Central memory CD4-positive, alpha-beta T cell (primary cell): Measurements from ENCODE around the gene ARVCF.
"Not testable (repeated sequence)": the region's sequence is repeated elsewhere in the genome, so short reads cannot be mapped to it uniquely, and the experiment has no call there.

Experiments used
- DNase-seq: peaks from one replicate; pipeline ENCODE4 v3.0.0; 2022

The ARVCF gene

DNA sequence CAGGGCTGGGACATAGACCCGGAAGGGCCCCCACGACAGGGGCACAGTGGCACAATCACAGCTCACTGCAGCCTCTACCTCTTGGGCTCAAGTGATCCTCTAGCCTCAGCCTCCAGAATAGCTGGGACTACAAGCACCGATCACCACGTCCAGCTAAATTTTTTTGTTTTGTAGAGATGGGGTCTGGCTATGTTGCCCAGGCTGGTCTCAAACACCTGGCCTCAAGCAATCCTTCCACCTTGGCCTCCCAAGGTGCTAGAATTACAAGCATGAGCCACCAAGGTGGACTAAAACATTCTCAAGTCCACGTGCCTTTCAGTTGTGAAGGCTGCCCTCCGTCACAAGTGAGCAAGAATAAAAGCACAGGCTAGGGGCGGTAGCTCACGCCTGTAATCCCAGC, 85.1 kb downstream of the ARVCF start:
- DNase-seq: no peak

DNA sequence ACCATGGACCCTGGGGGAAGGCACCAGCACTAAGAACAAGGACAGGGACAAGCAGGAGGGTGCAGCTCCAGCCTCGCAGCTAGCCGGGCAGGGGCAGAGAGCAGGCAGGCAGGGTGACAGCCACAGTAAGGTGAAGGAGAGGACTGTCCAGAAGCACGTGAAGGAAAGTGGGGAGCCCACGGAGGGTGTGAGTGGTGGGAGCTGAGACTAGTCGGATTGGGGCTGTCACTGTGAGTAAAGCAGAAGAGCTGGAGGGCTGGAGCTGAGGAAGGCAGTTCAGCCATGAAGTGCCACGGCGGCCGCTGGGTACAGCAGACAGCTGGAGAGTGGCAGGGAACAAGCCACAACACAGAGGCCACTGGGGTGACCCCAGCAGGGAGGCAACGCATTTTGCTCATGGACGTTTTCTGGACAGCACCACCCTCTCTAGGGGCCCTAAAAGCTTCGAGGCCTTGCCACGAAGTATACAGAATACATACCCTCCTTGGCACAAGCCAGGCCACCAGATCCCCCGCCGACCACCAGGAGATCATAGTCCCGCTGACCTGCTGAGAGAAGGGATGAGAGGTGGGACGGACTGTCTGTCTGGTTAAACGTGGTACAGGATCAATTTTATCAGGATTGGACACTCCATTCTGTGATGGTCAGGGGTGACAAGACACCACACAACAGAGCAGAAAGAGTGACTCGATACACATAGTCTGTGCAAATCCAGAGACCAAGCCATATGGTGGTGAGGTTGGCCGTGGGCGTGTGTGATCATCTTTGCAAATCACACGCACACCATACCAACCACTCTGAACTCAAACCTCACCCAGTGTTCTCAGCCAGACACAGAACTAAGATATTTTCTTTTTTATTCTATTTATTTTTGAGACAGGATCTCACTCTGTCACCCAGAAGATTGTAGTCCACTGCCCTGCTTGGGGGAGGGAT, 85.8 kb downstream of the ARVCF start:
- no peak for DNase-seq

DNA sequence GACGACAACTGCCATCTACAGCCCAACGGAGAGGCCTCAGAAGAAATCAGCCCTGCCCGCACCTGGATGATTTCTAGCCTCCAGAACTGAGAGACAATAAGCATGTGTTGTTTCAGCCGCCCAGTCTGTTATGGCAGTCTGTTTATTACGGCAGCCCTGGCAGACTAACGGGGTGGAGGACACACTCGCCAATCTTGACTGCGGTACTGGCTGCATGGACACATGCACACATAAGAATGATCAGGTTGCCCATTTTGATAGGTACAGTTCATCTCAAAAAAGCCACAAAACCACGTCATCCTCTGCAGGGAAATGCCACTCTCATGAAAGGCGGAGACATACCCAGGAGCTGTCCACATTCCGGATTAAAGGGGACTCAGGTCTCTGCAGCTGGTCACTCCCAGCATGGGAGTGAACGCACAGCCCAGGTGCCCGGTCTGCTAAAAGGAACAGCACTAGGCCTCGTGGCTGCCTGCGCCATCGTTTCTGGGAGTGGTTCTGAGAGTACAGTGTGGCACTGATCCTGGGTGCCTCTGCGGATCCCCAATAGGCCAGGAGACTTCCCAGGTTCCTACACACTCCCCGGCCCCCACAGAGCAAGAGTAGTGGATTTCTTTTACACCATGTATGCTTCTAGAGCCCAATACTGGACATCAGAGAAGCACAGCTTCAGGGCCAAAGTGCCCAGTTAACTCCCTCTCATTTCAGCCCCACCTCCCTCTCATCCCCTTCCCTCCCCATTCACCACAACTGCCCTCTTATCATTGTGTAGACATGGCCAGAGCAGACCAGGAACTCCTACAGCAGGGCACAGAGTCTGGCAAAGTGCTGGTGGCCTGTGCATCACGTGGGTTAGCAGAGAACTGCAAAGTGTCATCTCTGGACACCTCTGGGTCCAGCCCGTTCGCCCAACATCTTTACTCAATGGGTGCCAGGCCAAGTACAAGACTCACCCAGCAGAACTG, 86.8 kb downstream of the ARVCF start:
- DNase-seq: no peak

DNA sequence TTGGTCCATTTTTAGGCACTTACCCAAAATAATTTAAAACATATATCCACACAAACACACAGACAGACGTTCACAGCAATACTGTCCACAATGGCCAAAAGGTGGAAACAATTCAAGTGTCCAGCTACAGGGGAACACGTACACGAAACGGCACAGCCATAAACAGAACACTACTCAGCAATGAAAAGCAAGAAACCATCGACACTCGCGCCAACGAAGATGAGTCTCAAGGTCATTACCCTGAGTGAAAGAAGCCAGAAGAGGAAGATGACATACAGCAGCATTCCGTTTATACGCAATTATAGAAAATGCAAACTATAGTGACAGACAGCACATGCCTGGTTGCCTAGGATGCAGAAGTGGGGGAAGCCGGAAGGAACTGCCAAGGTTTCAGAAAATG, 88.4 kb downstream of the ARVCF start:
- DNase-seq: no peak

DNA sequence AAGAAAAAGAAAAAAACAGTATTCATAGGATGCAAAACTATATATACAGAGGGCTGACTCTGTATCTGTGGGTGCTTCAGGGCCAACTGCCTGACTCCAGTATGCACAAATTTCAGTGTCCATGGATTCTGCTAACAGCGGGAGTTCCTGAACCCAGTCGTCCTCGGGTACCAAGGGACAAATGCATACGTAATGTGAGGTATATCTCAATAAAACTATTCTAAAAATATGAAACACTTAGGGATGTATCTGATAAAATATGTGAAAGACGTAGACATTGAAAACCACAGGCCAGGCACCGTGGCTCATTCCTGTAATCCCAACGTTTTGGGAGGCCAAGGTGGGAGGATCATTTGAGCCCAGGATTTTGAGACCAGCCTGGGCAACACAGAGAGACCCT, 88.9 kb downstream of the ARVCF start:
- DNase-seq: no peak

DNA sequence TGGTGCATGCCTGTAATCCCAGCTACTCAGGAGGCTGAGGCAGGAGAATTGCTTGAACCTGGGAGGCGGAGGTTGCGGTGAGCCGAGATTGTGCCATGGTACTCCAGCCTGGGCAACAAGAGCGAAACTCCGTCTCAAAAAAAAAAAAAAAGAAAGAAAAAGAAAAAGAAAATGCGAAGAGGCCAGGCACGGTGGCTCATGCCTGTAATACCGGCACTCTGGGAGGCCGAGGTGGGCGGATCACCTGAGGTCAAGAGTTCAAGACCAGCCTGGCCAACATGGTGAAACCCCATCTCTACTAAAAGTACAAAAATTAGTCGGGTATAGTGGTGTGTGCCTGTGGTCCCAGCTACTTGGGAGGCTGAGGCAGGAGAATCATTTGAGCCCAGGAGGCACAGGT, 90.6 kb downstream of the ARVCF start:
- DNase-seq: not testable (repeated sequence)

DNA sequence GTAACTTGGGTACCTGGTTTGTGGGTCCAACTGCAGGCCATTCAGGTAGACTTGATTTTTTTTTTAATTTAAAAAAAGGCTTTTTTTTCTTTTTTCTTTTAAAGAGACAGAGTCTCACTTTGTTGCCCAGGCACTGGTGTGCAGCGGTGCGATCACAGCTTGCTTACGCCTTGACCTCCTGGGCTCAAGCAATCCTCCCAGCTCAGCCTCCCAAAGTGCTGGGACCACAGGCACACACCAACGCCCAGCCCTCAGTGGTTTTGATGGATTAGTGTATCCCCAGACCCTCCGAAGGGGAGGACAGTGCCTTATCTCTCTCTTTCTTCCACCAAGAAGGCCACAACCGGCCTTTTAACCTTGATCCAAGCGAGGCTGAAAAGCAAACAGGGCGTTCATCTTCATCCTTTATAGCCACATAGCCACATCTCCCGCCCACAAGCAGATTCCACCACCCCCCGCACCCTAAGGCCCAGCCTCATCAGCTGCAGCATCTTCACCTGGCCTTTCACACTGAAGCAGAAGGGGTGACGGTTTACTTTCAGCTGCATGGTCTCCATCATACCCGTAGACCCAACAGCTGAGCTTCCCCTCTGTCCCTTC, 92.6 kb downstream of the ARVCF start:
- no peak for DNase-seq

DNA sequence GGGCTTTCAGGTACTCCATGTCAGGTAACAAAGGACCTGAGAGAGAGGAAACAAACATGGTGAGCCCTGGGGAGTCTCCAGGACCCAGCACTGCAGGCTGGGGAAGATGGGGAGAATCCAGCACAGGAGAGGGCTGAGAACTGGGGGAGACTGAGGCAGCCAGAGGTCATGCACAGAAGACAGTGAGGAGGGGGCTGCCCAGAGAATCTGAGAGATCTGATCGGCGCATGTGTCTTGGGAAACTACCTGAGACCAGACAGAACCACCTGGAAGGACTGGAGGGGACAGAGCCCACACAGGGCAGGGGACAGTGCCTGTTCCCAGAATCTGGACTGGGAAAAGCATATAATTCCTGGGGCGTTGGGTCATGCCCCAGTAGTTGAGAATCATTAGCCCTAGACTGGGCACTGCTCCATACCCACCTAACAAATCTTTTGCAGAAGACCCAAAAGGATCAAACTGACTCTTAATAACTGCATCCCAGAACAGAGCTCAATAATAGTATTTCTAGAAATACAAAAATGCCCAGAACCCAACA, 95.0 kb downstream of the ARVCF start:
- DNase-seq: no peak
